ENCODE results near the gene LCK. TPM values are rescaled to one million over a fixed set of nuclear protein-coding genes. Genes with fewer than 3 reads are reported as not detected.
A peak's percentile ranks its signal among the peaks of the same experiment; 100 is the strongest.

The LCK gene
- 8.2 and 10.3 TPM in 2 replicates for total RNA-seq

GRCh38 chr1:32250893-32251716 lies at the start of gene LCK:
LCK (plus strand) TSS chr1:32251265; CDS start chr1:32274330, 23,065 bp downstream.
- DNase-seq (ENCODE audit: low read depth), result no peak
- H3K4me3 ChIP-seq (ENCODE audit: low read depth, low read length), result no peak within 1 kb of the TSS
- TF ChIP-seq CTCF (conservative IDR thresholded peaks at IDR 0.05; ENCODE audit: low read depth, low read length), result no peak

- DNase-seq (ENCODE audit: low read depth), result no peak
- TF ChIP-seq CTCF (conservative IDR thresholded peaks at IDR 0.05; ENCODE audit: low read depth, low read length), result no peak
- H3K4me3 ChIP-seq (ENCODE audit: low read depth, low read length), result peak overlapping the region; percentile 65
Measured at GRCh38 chr1:32204943-32205361, 46.1 kb upstream of the LCK start.

GRCh38 chr1:32205401-32206370 lies 45.4 kb upstream of the LCK start, which contains the start of gene IQCC:
IQCC (plus strand) TSS chr1:32205671; CDS start chr1:32205682, 11 bp downstream.
- no peak for TF ChIP-seq CTCF (conservative IDR thresholded peaks at IDR 0.05; ENCODE audit: low read depth, low read length)
- H3K4me3 ChIP-seq (ENCODE audit: low read depth, low read length), result peak within 1 kb of the TSS; percentile 65
- no peak for DNase-seq (ENCODE audit: low read depth)

- TF ChIP-seq CTCF (conservative IDR thresholded peaks at IDR 0.05; ENCODE audit: low read depth, low read length), result no peak
- H3K4me3 ChIP-seq (ENCODE audit: low read depth, low read length), result no peak overlapping the region
- no peak for DNase-seq (ENCODE audit: low read depth)
Measured at GRCh38 chr1:32208469-32208868, 42.6 kb upstream of the LCK start.

- TF ChIP-seq CTCF (conservative IDR thresholded peaks at IDR 0.05; ENCODE audit: low read depth, low read length), result no peak
- DNase-seq (ENCODE audit: low read depth), result peak; percentile 40
- no peak within 1 kb of the TSS for H3K4me3 ChIP-seq (ENCODE audit: low read depth, low read length)
Measured at GRCh38 chr1:32208891-32209328, 42.2 kb upstream of the LCK start, which contains the start of gene DCDC2B. DCDC2B (plus strand) TSS chr1:32209089; CDS start chr1:32209094, 5 bp downstream.

GRCh38 chr1:32215629-32216480 lies 35.2 kb upstream of the LCK start:
- peak; percentile 86 for TF ChIP-seq CTCF (conservative IDR thresholded peaks at IDR 0.05; ENCODE audit: low read depth, low read length)
- DNase-seq (ENCODE audit: low read depth), result no peak
- H3K4me3 ChIP-seq (ENCODE audit: low read depth, low read length), result no peak overlapping the region
